Medulla oblongata (tissue), 1 donor: ENCODE data around the gene VAV1.
"Not testable (repeated sequence)": the region's sequence is repeated elsewhere in the genome, so short reads cannot be mapped to it uniquely, and the experiment has no call there.

Source experiments
- DNase-seq: peaks from one replicate; pipeline ENCODE4 v3.0.0-alpha.2; 2015; ENCODE audit errors: extremely low spot score

Gene VAV1

GRCh38 chr19:6761053-6761676 is 11.3 kb upstream of the VAV1 start:
- no peak for DNase-seq

DNA sequence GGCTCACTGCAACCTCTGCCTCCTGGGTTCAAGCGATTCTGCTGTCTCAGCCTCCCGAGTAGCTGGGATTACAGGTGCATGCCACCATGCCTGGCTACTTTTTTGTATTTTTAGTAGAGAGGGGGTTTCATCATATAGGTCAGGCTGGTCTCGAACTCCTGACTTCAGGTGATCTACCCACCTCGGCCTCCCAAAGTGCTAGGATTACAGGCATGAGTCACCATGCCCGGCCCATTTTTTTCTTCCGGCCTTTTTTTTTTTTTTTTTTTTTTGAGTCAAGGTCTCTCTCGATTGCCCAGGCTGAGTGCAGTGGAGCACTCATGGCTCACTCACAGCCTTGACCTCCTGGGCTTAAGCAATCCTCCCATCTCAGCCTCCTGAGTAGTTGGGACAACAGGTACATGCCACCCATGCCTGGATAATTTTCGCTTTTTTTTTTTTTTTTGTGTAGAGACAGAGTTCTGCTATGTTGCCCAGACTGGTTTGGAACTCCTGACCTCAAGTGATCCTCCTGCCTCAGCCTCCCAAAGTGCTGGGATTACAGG is 10.2 kb upstream of the VAV1 start:
- not testable (repeated sequence) for DNase-seq

DNA sequence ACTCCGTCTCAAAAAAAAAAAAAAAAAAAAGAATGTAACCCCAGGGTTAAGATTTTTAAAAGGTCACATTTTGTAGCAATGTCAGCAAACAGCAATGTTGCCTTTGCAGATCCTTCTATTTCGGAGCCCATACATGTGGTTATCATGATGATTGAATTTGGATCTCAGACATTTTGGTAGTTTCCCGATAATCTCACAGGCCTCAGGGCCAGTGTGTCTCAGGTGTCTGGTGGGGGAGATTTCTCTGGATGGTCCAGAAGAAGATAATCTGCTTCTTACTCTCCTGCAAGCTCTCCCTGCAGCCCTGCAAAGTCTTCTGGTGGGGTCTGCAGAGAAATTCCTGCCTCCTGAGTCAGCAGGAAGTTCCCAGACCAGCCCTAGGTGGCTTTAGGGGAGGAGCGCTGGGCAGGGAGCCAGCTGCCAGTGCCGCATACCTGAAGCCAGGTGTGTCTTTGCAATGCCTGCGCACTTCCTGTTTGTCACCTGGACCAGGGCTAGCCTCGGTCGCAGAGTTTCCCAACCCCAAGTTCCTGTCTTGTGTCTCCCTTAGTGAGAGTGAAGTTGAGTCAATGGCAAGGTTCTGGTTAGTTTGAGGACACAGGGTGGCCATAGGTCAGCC is 6.7 kb upstream of the VAV1 start:
- no peak for DNase-seq

GRCh38 chr19:6766357-6767080 is 6.0 kb upstream of the VAV1 start:
- DNase-seq: no peak

DNA sequence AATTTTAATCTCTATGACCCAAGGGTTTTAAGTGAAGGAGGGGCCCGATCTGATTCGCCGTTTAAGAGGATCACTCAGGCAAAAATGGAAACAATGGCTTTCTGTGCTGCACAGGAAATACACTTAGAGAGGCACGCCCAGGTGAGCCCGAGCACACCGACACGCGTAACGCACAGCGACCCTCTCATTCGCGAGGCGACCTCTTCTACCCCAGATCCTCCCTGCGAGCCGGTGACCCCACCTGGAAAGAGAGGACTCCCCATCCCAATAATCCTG is 5.5 kb upstream of the VAV1 start:
- no peak for DNase-seq

DNA sequence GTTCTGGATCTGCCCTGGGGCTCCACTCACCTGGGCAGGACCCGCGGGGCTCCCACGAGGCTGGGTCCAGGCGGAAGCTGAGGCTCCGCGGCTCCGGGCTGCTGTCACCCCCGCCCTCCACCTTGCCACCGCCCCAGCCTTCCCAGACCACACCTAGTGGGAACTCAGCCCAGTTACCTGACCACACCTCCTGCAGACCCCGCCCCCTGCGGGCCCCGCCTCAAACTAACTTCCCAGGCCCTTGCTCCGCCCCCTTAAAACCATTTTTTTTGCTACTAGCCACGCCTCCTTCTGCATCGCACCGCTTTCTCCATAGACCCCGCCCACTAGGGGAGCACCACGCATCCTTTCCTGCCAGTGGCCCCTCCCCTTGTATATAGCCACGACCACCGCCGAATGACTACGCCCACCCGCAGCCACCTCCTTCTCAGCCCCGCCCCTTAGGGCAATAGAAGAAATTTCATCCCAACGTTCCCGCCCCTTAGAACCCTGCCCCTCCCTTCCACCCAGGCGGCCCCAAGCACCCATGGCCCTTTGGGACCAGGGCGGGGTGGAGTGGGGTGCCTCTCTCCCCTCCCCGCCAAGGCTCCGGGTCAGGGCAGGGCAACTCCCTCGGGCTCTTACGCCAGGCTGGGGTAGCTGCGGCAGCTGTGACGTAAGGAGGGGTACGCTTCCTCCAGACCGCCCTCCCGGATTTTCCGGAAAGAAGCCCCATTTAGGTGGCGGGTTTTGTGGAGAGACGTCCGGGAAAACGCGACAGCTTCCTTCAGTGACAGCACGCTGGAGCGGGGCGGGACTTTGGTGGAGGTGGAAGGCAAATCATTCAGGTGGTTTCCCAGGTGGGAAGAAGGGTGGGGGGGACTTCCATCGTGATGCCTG is 4.9 kb upstream of the VAV1 start, which contains the start of gene SH2D3A:
SH2D3A (minus strand) TSS at position 79 of the 879 bp plus-strand sequence. CDS start 3,687 bp downstream, outside the sequence.
- peak; percentile 27 for DNase-seq

GRCh38 chr19:6768236-6768785 is 4.2 kb upstream of the VAV1 start:
- DNase-seq: no peak

- no peak for DNase-seq
These were observed 3.4 kb upstream of the VAV1 start for GRCh38 chr19:6769006-6769619.

GRCh38 chr19:6771648-6772027 is 870 bp upstream of the VAV1 start:
- DNase-seq: not testable (repeated sequence)

- DNase-seq: no peak
These were observed 386 bp downstream of the VAV1 start for GRCh38 chr19:6772866-6773322.

- peak; percentile 56 for DNase-seq
These were observed 919 bp downstream of the VAV1 start for GRCh38 chr19:6773323-6773931.

- DNase-seq: peak; percentile 3
These were observed 2.6 kb downstream of the VAV1 start for GRCh38 chr19:6774821-6775707.

DNA sequence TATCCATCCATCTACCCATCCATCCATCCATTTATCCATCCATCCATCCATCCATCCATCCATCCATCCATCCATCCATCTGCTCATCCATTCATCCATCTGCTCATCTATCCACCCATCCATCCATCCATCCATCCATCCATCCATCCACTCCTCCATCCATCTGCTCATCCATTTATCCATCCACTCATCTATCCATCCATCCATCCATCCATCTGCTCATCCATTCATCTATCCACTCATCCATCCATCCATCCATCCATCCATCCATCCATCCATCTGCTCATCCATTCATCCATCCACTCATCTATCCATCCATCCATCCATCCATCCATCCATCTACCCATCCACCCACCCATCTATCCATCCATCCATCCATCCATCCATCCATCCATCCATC is 3.5 kb downstream of the VAV1 start:
- not testable (repeated sequence) for DNase-seq

DNA sequence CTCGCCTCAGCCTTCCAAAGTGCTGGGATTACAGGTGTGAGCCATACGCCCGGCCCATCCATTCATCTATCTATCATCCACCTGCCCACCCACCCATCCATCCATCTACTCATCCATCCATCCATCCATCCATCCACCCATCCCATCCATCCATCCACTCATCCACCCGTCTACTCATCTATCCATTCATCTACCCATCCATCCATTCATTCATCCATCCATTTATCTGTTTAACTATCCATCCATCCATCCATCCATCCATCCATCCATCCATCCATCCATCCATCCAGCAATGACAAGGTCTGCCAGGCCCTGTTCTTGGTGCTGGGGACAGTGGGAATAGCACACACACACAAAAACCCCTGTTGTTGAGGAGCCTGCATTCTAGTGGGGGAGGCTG is 4.5 kb downstream of the VAV1 start:
- DNase-seq: no peak

DNA sequence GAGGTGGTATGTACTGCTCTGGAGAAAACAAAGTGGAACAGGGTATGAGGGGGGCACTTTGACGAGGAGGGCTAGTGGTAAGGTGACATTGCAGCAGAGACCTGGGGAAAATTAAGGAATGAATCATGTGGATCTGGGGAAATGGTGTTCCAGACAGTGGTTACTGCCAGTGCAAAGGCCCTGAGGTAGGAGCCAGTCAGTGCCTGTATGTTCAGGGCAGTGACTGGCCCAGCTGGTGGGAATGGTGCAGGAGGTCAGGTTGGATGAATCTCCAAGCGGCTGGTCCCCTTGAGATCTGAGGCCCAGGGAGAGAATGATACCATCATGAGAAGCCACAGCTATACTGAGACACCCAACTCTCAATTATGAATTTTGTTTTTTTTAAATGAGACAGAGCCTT is 4.9 kb downstream of the VAV1 start:
- no peak for DNase-seq

GRCh38 chr19:6778386-6778785 is 5.9 kb downstream of the VAV1 start:
- no peak for DNase-seq

DNA sequence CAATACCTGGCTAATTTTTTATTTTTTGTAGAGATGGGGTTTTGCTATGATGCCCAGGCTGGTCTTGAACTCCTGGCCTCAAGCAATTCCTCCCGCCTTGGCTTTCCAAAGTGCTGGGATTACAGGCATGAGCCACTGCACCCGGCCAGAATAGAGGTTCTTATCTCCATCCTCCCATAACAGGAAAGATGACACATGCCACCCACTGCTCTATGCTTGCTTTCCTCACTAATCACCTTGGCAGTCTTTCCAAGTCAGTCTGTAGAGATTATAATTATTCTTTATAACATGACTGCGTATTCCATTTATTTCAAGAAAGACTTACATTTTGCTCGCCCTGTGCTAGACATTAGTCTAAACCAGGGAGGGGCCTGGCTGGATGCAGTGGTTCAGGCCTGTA is 6.7 kb downstream of the VAV1 start:
- DNase-seq: no peak

DNA sequence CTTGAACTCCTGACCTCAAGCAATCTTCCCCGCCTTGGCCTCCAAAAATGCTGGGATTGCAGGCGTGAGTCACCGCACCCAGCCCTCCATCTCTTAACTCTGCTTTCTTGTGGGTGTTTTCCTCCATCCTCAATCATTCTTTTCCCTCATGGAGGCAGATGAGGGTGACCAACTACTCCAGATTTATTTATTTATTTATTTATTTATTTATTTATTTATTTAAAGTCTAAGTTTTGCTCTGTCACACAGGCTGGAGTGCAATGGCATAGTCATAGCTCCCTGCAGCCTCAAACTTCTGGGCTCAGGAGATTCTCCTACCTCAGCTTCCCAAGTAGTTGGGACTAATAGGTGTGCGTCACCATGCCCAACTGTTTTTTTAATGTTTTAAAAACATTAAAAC is 14.9 kb downstream of the VAV1 start:
- no peak for DNase-seq

GRCh38 chr19:6788896-6789295 is 16.4 kb downstream of the VAV1 start:
- no peak for DNase-seq
